ENCODE data around the gene THBS2.

THBS2 gene

GRCh38 chr6:169230946-169231789 is 22.5 kb downstream of the THBS2 start:
- TF ChIP-seq POLR2AphosphoS5 (IDR thresholded peaks at IDR 0.05; ENCODE audit: low read depth, low read length) (no peak), FOXP2 (optimal IDR thresholded peaks at IDR 0.05; ENCODE audit: borderline replicate concordance, extremely low read depth, extremely low read length, insufficient read depth) (no peak), SIN3A (IDR thresholded peaks at IDR 0.05; ENCODE audit: borderline replicate concordance, insufficient read depth, low read length) (no peak), TAF1 (IDR thresholded peaks at IDR 0.05; ENCODE audit: borderline replicate concordance, insufficient read depth, low read length) (no peak)
- TF ChIP-seq, protein P1, sequence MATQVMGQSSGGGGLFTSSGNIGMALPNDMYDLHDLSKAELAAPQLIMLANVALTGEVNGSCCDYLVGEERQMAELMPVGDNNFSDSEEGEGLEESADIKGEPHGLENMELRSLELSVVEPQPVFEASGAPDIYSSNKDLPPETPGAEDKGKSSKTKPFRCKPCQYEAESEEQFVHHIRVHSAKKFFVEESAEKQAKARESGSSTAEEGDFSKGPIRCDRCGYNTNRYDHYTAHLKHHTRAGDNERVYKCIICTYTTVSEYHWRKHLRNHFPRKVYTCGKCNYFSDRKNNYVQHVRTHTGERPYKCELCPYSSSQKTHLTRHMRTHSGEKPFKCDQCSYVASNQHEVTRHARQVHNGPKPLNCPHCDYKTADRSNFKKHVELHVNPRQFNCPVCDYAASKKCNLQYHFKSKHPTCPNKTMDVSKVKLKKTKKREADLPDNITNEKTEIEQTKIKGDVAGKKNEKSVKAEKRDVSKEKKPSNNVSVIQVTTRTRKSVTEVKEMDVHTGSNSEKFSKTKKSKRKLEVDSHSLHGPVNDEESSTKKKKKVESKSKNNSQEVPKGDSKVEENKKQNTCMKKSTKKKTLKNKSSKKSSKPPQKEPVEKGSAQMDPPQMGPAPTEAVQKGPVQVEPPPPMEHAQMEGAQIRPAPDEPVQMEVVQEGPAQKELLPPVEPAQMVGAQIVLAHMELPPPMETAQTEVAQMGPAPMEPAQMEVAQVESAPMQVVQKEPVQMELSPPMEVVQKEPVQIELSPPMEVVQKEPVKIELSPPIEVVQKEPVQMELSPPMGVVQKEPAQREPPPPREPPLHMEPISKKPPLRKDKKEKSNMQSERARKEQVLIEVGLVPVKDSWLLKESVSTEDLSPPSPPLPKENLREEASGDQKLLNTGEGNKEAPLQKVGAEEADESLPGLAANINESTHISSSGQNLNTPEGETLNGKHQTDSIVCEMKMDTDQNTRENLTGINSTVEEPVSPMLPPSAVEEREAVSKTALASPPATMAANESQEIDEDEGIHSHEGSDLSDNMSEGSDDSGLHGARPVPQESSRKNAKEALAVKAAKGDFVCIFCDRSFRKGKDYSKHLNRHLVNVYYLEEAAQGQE (IDR thresholded peaks at IDR 0.05; ENCODE audit: insufficient read depth in 1 of 2, low read depth in 2 of 2, low read length in 2 of 2), result no peak

GRCh38 chr6:169230322-169230665 is 23.4 kb downstream of the THBS2 start:
- TF ChIP-seq SIN3A (IDR thresholded peaks at IDR 0.05; ENCODE audit: borderline replicate concordance, insufficient read depth, low read length), result no peak

DNA sequence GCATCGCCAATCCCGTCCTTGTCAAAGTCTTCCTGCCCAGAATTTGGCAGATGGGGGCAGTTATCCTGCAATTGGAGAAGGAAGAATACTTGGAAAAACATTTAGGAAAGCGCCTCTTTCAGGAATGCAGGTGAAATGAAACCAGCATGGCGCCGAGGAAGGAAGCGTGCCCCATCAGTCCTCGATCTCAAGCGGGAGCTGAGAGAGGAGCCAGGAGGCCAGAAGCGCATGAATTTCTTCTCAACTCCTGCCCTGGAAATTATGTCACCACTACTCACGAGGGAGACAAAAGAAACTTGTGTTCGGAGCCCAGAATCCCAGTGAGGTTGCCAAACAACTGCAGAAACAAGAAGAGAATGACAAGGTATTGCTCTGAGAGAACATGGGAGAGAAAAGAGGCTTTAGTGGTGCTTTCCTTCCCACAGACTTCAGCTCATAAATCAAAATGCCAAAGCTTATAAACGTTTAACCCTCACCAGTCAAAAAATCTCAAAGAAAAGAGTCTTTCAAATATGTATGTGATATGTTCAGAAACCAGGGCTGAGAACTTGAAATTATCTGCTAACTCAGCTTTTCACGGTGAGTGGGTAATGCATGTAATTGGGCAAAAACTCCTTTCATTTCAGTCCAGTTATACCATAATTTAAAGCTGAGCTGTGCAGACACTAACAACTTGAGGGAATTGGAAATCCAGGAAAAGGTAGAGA is 23.9 kb downstream of the THBS2 start:
- TF ChIP-seq, protein P1 (IDR thresholded peaks at IDR 0.05; ENCODE audit: insufficient read depth in 1 of 2, low read depth in 2 of 2, low read length in 2 of 2), result no peak
- TF ChIP-seq FOXP2 (optimal IDR thresholded peaks at IDR 0.05; ENCODE audit: borderline replicate concordance, extremely low read depth, extremely low read length, insufficient read depth), result no peak
- no peak for TF ChIP-seq POLR2AphosphoS5 (IDR thresholded peaks at IDR 0.05; ENCODE audit: low read depth, low read length)
- TF ChIP-seq SIN3A (IDR thresholded peaks at IDR 0.05; ENCODE audit: borderline replicate concordance, insufficient read depth, low read length), result no peak
- TF ChIP-seq TAF1 (IDR thresholded peaks at IDR 0.05; ENCODE audit: borderline replicate concordance, insufficient read depth, low read length), result no peak

DNA sequence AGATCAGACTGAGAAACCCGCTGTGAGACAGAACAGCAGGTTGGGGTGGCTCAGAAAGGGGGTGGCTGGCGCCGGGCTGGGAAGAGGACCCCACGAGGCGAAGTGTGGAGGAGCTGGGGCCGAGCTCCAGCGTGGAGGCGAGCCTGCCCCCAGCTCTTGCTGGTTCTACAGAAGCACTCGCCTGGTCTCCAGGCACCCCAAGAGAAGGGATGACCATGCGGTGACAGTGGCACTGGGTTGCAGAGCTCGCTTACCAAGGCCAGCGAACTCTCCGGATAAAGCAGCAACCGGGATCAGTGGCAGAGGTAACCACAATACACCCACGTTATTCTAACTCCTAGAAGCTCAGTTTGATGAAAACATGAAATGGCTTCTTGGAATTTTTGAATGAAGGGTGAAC is 26.5 kb downstream of the THBS2 start:
- TF ChIP-seq SIN3A (IDR thresholded peaks at IDR 0.05; ENCODE audit: borderline replicate concordance, insufficient read depth, low read length) (no peak), TAF1 (IDR thresholded peaks at IDR 0.05; ENCODE audit: borderline replicate concordance, insufficient read depth, low read length) (no peak), FOXP2 (optimal IDR thresholded peaks at IDR 0.05; ENCODE audit: borderline replicate concordance, extremely low read depth, extremely low read length, insufficient read depth) (no peak), POLR2AphosphoS5 (IDR thresholded peaks at IDR 0.05; ENCODE audit: low read depth, low read length) (no peak)
- TF ChIP-seq, protein P1 (IDR thresholded peaks at IDR 0.05; ENCODE audit: insufficient read depth in 1 of 2, low read depth in 2 of 2, low read length in 2 of 2), result no peak

DNA sequence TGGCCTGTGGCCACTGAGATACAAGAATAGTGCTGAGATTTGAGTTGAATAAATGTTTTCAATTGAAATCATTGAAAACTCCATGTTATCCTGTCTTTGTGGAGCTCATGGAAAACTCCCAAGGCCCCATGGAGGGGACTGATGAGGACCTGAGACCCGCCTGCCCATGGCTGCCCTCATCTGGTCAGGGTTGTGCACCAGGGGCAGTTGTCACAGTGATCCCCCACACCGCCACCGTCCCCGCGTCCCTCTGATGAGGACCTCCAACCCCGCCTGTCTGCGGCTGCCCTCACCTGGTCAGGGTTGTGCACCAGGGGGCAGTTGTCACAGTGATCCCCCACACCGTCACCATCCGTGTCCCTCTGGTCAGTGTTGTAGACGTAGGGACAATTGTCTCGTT is 27.8 kb downstream of the THBS2 start:
- TF ChIP-seq FOXP2 (optimal IDR thresholded peaks at IDR 0.05; ENCODE audit: borderline replicate concordance, extremely low read depth, extremely low read length, insufficient read depth) (no peak), SIN3A (IDR thresholded peaks at IDR 0.05; ENCODE audit: borderline replicate concordance, insufficient read depth, low read length) (no peak), POLR2AphosphoS5 (IDR thresholded peaks at IDR 0.05; ENCODE audit: low read depth, low read length) (no peak), TAF1 (IDR thresholded peaks at IDR 0.05; ENCODE audit: borderline replicate concordance, insufficient read depth, low read length) (no peak)
- TF ChIP-seq, protein P1 (IDR thresholded peaks at IDR 0.05; ENCODE audit: insufficient read depth in 1 of 2, low read depth in 2 of 2, low read length in 2 of 2), result no peak
